ENCODE measurements around the gene ZFHX3.
"Not testable (repeated sequence)": the region's sequence is repeated elsewhere in the genome, so short reads cannot be mapped to it uniquely, and the experiment has no call there.

Gene ZFHX3

GRCh38 chr16:73047536-73048291 is at the start of gene ZFHX3:
ZFHX3 (minus strand) TSS chr16:73048128; CDS start chr16:72960145, 87,983 bp downstream.
- no peak for FAIRE-seq

GRCh38 chr16:73096510-73096909 is 48.6 kb upstream of the ZFHX3 start:
- no peak for FAIRE-seq

- FAIRE-seq = no peak
Measured at GRCh38 chr16:73095885-73096421, 48.0 kb upstream of the ZFHX3 start.

GRCh38 chr16:73095142-73095820 is 47.4 kb upstream of the ZFHX3 start:
- FAIRE-seq = no peak

GRCh38 chr16:73094371-73094770 is 46.4 kb upstream of the ZFHX3 start:
- no peak for FAIRE-seq

- FAIRE-seq = no peak
Measured at GRCh38 chr16:73093146-73094144, 45.5 kb upstream of the ZFHX3 start.

- FAIRE-seq = no peak
Measured at GRCh38 chr16:73092236-73092781, 44.4 kb upstream of the ZFHX3 start.

- no peak for FAIRE-seq
Measured at GRCh38 chr16:73091174-73091573, 43.2 kb upstream of the ZFHX3 start.

- FAIRE-seq = no peak
Measured at GRCh38 chr16:73089420-73089819, 41.5 kb upstream of the ZFHX3 start.

GRCh38 chr16:73086108-73086507 is 38.2 kb upstream of the ZFHX3 start:
- no peak for FAIRE-seq

- no peak for FAIRE-seq
Measured at GRCh38 chr16:73083271-73083670, 35.3 kb upstream of the ZFHX3 start.

GRCh38 chr16:73082634-73083051 is 34.7 kb upstream of the ZFHX3 start:
- not testable (repeated sequence) for FAIRE-seq

- no peak for FAIRE-seq
Measured at GRCh38 chr16:73080931-73081330, 33.0 kb upstream of the ZFHX3 start.

- FAIRE-seq = no peak
Measured at GRCh38 chr16:73076324-73076810, 28.4 kb upstream of the ZFHX3 start.

GRCh38 chr16:73074382-73074781 is 26.5 kb upstream of the ZFHX3 start:
- FAIRE-seq = no peak

GRCh38 chr16:73072051-73072450 is 24.1 kb upstream of the ZFHX3 start:
- FAIRE-seq = not testable (repeated sequence)

GRCh38 chr16:73071131-73071940 is 23.4 kb upstream of the ZFHX3 start:
- no peak for FAIRE-seq

- FAIRE-seq = no peak
Measured at GRCh38 chr16:73069581-73070262, 21.8 kb upstream of the ZFHX3 start.

- FAIRE-seq = no peak
Measured at GRCh38 chr16:73068541-73069401, 20.8 kb upstream of the ZFHX3 start.

Measured in endometrium (tissue), 2 donors.